GM18526 (cell line): ENCODE data around the gene POLR1G.
A peak's percentile ranks its signal among the peaks of the same experiment; 100 is the strongest.

ENCODE experiments used
- POLR2A ChIP-seq: IDR thresholded peaks from 3 replicates; pipeline ENCODE4 v1.6.1; 2011; ENCODE audit not compliant: insufficient read length; ENCODE audit errors: extremely low read depth

POLR1G gene

GRCh38 chr19:45385392-45386221 is 20.8 kb upstream of the POLR1G start:
- TF ChIP-seq POLR2A, result no peak

DNA sequence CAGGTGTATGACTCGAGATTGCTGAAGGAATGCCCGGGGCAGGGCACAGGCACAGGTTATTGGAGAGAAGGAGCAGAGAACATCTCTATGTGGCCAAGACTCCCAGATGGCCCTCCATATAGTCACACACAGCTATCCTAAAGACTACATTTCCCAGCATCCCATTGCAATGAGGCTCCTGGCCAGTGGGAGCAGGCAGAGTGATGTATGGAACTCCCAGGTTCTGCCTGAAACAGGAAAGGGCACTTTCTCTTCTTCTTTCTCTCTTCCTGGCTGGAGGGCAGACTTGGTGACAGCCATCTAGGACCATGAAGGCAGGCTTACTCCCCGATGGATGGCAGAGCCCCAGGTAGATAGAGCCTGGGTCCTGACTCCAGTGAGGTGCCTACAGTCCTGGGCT is 15.1 kb upstream of the POLR1G start:
- TF ChIP-seq POLR2A, result no peak

GRCh38 chr19:45391871-45392665 is 14.4 kb upstream of the POLR1G start:
- no peak for TF ChIP-seq POLR2A

DNA sequence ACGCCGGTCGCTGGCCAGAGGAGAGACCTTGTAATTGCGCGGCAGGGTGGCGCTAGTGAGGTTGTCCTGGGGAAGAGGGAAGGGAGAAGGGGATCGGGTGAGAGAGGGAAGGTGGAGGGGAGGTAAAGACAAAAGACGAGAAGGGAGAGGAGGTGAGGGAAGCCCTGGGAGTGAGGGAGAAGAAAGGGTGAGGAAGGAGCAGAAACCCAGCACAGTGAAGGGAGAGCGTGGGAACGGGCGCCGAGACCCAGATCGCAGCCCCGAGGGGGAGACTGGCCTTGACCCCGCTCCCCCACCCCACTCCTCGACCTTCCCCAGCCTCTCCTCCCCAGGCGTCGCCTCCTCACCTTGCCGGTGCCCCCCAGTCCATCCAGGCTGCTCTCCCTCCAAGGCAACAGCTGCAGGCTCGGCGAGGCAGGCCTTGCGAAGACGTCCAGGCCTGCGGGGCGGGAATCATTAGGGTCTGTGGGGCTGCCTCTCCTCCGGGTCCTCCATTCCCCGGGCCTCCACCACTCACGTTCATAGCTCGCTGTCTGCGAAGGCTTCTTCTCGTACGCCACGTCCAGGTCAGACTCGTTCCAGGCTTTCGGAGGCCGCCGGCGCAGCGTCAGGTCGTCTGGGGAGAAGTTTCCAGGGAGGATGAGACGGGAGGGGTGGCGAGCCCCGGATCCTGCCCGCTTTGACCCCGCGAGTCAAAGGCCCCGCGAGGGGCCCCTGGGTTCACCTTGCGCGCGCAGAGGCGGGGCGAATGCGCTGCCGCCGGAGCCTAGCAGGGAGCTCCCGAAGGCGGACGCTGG is 10.4 kb upstream of the POLR1G start:
- TF ChIP-seq POLR2A, result no peak

DNA sequence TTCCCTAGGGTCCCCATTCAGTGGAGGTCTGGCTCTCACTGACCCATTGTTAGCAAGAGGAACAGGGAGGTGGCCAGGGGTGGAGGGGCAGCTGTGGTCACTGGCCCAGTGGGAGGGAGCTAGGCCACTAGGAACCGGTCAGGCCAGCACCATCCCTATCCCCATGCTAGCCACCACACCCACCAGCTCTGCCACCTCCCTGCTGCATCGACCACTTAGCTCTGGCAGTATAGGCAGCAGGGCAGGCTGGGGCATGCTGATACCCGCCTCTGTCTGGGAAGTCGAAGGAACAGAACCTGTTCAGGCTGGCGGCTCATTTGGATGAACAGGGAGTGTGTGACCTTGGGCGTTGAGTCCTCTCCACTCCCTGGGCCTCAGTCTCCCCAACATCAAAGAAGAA is 6.3 kb upstream of the POLR1G start:
- no peak for TF ChIP-seq POLR2A

DNA sequence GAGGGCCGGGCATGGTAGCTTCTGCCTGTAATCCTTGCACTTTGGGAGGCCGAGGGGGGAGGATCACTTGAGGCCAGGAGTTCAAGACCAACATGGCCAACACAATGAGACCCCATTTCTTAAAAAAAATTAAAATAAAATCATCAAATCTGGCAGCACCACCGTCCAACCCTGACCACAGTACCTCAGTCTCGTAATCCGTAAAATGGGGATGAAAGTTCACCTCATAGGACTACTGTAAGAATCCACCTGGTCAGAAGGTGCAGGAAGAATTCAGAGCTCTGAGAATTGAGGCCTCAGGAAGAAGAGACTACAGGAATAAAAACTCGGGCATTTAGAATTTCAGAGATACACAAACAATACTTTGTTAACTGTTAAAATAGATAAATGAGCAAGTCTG is 4.6 kb upstream of the POLR1G start:
- no peak for TF ChIP-seq POLR2A

DNA sequence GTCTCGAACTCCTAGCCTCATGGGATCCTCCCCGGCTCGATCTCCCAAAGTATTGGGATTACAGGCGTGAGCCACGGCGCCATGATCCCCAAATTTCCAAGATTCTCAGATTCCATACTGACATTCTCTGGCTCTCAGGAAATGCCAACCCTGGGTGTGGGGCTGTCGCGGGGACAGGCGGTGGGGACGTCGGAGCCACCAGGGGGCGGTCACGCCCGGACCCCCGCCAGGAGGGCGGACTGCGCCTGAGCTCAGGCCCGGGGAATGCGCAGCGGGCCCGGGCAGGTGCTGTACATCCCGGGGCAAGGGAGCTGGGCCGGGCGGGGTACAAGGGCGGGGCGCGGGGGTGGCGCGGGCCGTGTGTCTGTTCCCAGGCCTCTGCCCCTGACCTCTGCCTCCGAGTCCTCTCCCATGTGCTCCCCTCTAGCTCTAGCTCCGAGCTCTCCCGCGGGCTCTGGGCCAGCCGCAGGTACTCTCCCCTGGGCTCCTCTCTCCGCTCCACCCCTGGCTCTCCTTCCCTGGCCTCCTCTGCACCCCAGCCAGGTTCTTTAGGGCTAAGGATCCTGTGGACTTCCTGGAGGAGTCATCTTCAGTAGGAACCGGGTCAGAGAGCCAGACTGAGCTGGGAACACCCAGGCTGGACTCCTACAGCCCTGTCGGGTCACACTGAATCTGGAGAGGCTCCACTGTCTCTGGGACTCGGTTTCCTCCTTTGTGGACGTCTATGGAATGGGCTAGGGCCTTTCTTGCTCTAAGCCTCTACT is 4.0 kb upstream of the POLR1G start:
- no peak for TF ChIP-seq POLR2A

DNA sequence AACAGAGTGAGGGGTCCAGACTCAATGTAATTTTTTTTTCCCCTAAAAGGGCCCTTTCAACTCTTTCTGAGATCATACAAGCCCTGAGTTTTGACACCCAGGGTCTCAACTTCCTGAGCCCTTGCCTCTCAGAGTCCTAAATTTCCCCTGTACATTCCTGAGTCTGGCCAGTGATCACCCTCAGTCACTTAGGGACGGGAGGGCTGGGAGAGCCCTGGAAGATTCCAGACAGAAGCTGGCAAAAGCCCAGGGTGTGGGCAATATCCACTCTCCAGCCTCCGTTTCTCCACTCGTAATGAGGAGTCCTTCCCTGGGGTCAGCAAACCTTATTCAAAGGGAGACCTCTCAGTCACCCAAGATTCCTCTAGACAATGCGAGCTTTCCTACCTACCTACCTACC is 3.2 kb upstream of the POLR1G start:
- TF ChIP-seq POLR2A, result no peak

DNA sequence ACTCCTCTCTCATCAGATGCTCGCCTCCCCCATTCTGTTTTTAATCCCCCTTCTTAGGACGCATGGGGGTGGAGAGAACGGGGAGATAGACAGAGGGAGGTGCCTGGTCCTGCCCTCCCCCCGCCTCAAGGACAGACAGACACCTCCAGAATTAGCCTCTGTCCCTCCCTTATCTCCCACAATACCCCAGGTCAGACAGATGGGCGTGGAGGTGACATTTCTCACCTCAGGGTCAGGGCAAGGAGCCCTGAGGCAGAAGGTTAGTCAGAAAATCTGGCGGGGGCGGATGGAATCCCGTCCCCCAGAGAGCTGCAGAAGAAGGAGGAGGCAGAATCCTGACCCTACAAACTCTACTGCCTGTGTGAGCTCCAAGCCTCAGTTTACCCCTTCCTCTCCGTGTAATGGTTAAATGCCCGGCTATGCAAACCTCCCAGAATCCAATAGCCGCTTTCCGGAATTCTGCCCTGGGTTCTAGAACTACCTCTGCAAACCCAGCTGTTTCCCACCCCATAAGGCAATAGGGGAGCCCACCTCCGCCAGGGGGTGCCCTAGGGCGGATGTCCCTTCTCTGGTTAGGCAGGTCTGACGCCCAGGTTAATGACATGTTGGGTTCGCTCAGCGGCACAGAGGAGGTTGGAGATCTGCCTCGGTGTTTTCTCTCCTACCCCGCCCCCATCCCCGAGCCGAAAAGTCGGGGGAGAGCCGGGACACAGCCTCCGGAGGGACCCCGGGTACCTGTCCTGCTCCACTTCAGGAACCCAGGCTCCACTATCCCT is 2.5 kb upstream of the POLR1G start:
- TF ChIP-seq POLR2A, result no peak

DNA sequence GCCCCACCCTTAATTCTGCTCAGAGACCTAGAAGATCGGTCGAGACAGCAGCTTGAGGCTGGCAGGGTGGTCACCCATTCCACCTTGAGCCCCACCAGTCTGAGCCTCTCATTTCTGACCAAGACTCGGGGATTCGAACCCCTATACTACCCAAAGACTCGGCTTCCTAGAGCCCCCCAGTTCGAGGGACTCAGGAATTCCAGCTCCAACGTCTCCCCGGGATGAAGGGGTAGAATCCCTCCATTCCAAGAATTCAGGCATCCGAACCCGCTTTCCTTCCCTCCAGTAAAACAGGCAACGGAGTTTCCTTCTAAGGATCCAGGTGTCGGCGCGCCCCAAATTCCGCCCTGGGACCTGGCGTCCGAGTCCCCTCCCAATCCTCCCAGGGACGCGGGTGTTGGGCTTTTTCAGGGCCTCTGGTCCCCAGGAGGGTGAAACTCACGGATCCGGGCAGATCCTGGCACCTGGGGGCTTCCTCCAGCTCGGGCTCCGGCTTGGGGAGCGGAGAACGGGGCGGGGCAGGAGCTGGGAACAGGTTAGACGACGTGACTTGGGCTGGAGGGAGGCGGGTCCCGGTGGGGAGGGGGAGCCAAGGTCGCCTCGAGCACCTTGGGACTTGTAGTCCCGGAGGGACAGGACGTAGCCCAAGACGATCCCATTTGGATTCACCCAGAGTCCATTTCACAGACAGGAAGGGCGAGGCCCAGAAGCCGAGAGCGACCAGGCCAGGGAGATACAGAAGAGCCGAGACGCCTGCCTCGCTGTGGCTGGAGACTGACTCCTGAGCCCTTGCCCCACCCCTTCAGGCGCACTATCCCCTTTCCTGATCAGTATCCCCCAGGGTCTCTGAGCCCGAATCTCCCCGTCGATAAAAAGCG is 1.6 kb upstream of the POLR1G start, which contains the start of gene PPP1R13L:
PPP1R13L (minus strand) TSS at position 513 of the 878 bp plus-strand sequence. CDS start 6,751 bp downstream, outside the sequence.
- no peak for TF ChIP-seq POLR2A

DNA sequence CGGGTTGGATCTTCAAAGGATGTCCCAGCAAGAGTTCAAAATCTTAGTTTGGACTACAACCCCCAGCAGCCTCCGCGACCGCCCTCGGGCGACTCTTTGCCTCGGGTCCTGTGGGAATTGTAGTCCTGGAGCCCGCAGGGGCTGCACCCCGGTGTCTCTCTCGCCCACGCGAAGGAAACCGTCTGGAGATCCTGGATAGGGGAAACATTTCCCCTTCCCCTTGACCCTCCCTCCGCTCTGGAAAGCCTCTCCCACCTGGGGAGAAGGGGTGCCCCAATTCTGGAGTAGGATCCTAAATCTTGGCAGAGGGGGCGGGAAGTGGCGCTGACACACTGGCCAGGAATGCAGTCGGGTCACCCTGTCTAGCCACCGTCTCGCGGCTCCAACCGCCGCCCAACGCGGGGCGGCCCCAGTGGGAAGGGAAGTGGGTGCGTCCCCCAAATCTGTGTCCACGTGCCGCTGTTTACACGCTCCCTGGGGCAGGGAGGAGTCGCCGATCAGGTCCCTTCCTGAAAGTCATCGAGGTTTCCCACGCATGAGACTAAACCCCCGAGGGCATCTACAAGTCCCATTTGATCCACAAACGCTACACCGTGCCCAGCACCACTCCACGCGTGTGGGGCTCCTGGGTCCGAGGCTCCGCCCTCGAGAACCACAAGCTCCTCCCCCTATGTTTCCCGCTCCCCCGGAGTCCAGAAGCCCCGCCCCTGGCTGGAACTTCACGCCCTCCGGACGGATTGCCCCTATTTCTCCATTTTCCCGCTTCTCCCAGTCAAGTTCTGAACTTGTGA is 814 bp upstream of the POLR1G start:
- TF ChIP-seq POLR2A, result peak; percentile 23

DNA sequence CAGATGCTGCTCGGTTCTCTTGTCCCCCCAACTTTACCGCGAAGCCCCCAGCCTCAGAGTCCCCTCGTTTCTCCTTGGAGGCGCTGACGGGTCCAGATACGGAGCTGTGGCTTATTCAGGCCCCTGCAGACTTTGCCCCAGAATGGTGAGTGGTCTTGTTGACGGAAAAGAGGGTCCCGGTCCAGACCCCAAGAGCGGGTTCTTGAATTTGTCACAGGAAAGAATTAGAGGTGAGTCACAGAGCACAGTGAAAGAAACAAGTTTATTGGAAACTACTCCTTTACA is 589 bp downstream of the POLR1G start:
- TF ChIP-seq POLR2A, result no peak
